Prostate gland (tissue), 2 donors: Measurements from ENCODE around the gene STK38L. TPM values are rescaled to one million over a fixed set of nuclear protein-coding genes. Genes with fewer than 3 reads are reported as not detected.

Experiments
- DNase-seq: peaks from one replicate; pipeline ENCODE4 v3.0.0-alpha.2; 2019; ENCODE audit warnings: low spot score
- H3K27ac ChIP-seq, 2 donors: fragments of 200-600 bp; sonication (generic); 2 replicates each; pipeline ENCODE4 v1.5.1; 2017 to 2019
- H3K27me3 ChIP-seq: fragments of 200-600 bp; sonication (generic); replicated peaks from 2 replicates; pipeline ENCODE4 v1.5.1; 2019; ENCODE audit not compliant: insufficient read depth
- H3K36me3 ChIP-seq, 2 donors: fragments of 200-600 bp; sonication (generic); 1 replicate in 1 of 2; 2 replicates in 1 of 2; pipeline versions ENCODE4 v1.5.1 to v1.8.1; 2017 to 2019
- H3K4me1 ChIP-seq: fragments of 200-600 bp; sonication (generic); replicated peaks from 2 replicates; pipeline ENCODE4 v1.5.1; 2019
- H3K4me3 ChIP-seq, 2 donors: fragments of 200-600 bp; sonication (generic); 2 replicates each; pipeline ENCODE4 v1.5.1; 2017 to 2019
- H3K9me3 ChIP-seq: fragments of 200-600 bp; sonication (generic); 2 replicates; pipeline ENCODE4 v1.5.1; 2017
- POLR2A ChIP-seq: fragments of 450-650 bp; IDR thresholded peaks from one replicate; pipeline ENCODE4 v1.6.1; 2016; ENCODE audit warnings: antibody characterized with exemption, mild to moderate bottlenecking
- POLR2AphosphoS5 ChIP-seq: sonication (generic); formaldehyde crosslinking; IDR thresholded peaks from one replicate; pipeline ENCODE4 v1.6.1; 2017; ENCODE audit warnings: antibody characterized with exemption
- WGBS: methylation state at CpG from one replicate; pipeline ENCODE4 v1.1.5; 2018; 5-methylcytosine and 5-hydroxymethylcytosine counted together
- intact Hi-C: fragments of 100-400 bp; cut with DNase I; formaldehyde crosslinking; loops from one replicate; pipeline ENCODE4 v1.14.2; 2022
- total RNA-seq, 2 donors: library from RNA; depleted of rRNA; stranded (reverse); fragments of >200 nt; gene quantifications; one replicate each; pipeline ENCODE4 v1.1.0, GENCODE V29; 2016
- TF ChIP-seq, protein P1 (sequence below), 4 experiments: fragments of 200-600 bp in 2 of 4; fragments of 450-650 bp in 2 of 4; sonication (generic) in 2 of 4; IDR thresholded peaks; 1 replicate in 3 of 4; 2 replicates in 1 of 4; pipeline ENCODE4 v1.5.1; 2016 to 2019; ENCODE audit warnings: antibody characterized with exemption in 4 of 4, mild to moderate bottlenecking in 2 of 4, moderate library complexity in 2 of 4

Gene STK38L
- total RNA-seq, 2 donors from 2014 or later, result 25.3 to 37.1 TPM

GRCh38 chr12:27336282-27336653, 92.2 kb downstream of the STK38L start:
- Histone ChIP-seq H3K4me3 (no peak overlapping the region), H3K36me3 (no peaks in the 10 kb centered on the region), H3K4me1 (no peaks in the 10 kb centered on the region), H3K27ac (no peak overlapping the region), H3K27me3 (no peaks in the 10 kb centered on the region), H3K9me3 (no peaks in the 10 kb centered on the region)
- no peak for DNase-seq
- intact Hi-C loops, result no loop called here
- 100% methylated on average over 2 of the region's 2 CpGs for WGBS
- TF ChIP-seq POLR2A (peak; percentile 39), POLR2AphosphoS5 (no peak)

DNA sequence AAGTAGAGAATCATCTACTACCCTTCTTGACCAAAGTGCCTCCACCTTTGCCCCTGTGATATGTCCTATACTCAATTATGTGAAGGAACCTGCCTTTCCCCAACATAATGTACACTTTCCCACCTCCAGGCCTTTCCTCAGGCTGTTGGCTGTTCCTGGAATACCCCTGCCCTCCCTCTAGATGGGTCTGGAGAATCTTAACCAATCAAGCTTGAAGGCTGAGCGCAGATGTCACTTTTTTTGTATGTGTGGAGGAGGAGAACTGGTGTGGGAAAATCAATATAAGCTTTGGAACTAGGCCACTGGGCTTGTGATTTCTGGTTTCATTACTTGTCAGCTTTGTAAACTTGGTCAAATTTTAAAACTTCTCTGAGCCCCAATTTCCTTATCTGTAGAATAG, 93.3 kb downstream of the STK38L start:
- no peak overlapping the region for H3K4me3 ChIP-seq
- TF ChIP-seq, protein P1, sequence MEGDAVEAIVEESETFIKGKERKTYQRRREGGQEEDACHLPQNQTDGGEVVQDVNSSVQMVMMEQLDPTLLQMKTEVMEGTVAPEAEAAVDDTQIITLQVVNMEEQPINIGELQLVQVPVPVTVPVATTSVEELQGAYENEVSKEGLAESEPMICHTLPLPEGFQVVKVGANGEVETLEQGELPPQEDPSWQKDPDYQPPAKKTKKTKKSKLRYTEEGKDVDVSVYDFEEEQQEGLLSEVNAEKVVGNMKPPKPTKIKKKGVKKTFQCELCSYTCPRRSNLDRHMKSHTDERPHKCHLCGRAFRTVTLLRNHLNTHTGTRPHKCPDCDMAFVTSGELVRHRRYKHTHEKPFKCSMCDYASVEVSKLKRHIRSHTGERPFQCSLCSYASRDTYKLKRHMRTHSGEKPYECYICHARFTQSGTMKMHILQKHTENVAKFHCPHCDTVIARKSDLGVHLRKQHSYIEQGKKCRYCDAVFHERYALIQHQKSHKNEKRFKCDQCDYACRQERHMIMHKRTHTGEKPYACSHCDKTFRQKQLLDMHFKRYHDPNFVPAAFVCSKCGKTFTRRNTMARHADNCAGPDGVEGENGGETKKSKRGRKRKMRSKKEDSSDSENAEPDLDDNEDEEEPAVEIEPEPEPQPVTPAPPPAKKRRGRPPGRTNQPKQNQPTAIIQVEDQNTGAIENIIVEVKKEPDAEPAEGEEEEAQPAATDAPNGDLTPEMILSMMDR (IDR thresholded peaks at IDR 0.05), result no peak
- TF ChIP-seq POLR2AphosphoS5 (no peak), POLR2A (no peak)
- no peak for DNase-seq
- WGBS, result 100% methylated on average over 1 of the region's 1 CpG
- H3K27me3 ChIP-seq, result no peaks in the 10 kb centered on the region
- H3K27ac ChIP-seq, result no peak overlapping the region
- H3K4me1 ChIP-seq, result no peaks in the 10 kb centered on the region
- H3K9me3 ChIP-seq, result no peaks in the 10 kb centered on the region
- intact Hi-C loops, result no loop called here
- H3K36me3 ChIP-seq, result no peaks in the 10 kb centered on the region

DNA sequence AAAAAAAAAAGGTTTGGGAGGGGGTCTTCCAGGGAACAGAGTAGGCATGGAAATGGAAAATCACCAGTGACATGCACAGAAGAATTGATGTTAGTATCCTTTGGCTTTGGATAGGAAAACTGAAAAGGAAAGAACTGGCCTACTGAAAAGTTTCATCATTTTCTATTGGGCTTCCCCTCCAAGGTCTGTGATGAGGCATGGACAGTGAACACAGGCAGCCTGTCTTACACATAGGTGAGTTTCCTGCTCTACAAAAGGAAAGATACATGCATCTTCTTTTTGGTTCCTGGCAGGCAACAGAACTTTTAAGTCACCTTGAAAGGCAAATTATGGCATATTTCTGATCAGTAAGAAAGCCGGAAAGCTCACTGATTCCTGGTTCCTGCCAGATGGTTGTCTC, 94.4 kb downstream of the STK38L start:
- intact Hi-C loops, result no loop called here
- WGBS, result 100% methylated on average over 1 of the region's 1 CpG
- TF ChIP-seq POLR2A, result no peak
- TF ChIP-seq POLR2AphosphoS5, result no peak
- TF ChIP-seq, protein P1 (IDR thresholded peaks at IDR 0.05), result no peak

GRCh38 chr12:27340971-27341370, 96.9 kb downstream of the STK38L start:
- H3K4me3 ChIP-seq, result no peak overlapping the region
- WGBS, result 87% methylated on average over 3 of the region's 3 CpGs

More for the DNA sequence above, 94.4 kb downstream of the STK38L start:
- DNase-seq, result no peak
- H3K27ac ChIP-seq, result no peak overlapping the region
- H3K9me3 ChIP-seq, result no peaks in the 10 kb centered on the region
- H3K27me3 ChIP-seq, result no peaks in the 10 kb centered on the region
- H3K4me1 ChIP-seq, result no peaks in the 10 kb centered on the region
- no peak overlapping the region for H3K4me3 ChIP-seq
- H3K36me3 ChIP-seq, result no peaks in the 10 kb centered on the region

GRCh38 chr12:27342536-27342935, 98.5 kb downstream of the STK38L start:
- 88% methylated on average over 2 of the region's 2 CpGs for WGBS
- H3K9me3 ChIP-seq, result no peaks in the 10 kb centered on the region
- no peaks in the 10 kb centered on the region for H3K4me1 ChIP-seq
- no peak for DNase-seq
- H3K27ac ChIP-seq, result no peak overlapping the region
- no peak overlapping the region for H3K4me3 ChIP-seq
- H3K27me3 ChIP-seq, result no peaks in the 10 kb centered on the region
- TF ChIP-seq POLR2A (no peak), POLR2AphosphoS5 (no peak)
- TF ChIP-seq, protein P1 (IDR thresholded peaks at IDR 0.05), result no peak
- H3K36me3 ChIP-seq, result no peaks in the 10 kb centered on the region
- intact Hi-C loops, result no loop called here

More at GRCh38 chr12:27340971-27341370, 96.9 kb downstream of the STK38L start:
- Histone ChIP-seq H3K27ac (no peak overlapping the region), H3K4me1 (no peaks in the 10 kb centered on the region), H3K9me3 (no peaks in the 10 kb centered on the region), H3K27me3 (no peaks in the 10 kb centered on the region), H3K36me3 (no peaks in the 10 kb centered on the region)
- intact Hi-C loops, result no loop called here
- TF ChIP-seq, protein P1 (IDR thresholded peaks at IDR 0.05), result no peak
- TF ChIP-seq POLR2AphosphoS5, result no peak
- no peak for DNase-seq
